HG03159 (cell line): ENCODE measurements around the gene C20orf141.
"Not testable (repeated sequence)": the region's sequence is repeated elsewhere in the genome, so short reads cannot be mapped to it uniquely, and the experiment has no call there.

Experiments used
- ATAC-seq: cut with Tn5 transposase; IDR thresholded peaks from one replicate; pipeline ENCODE4 v1.9.1; 2021; ENCODE audit warnings: mild to moderate bottlenecking, moderate library complexity; ENCODE audit not compliant: unreplicated experiment

Gene C20orf141

GRCh38 chr20:2814587-2815051, at the start of gene C20orf141:
C20orf141 (plus strand) TSS chr20:2814987; CDS start chr20:2815185, 198 bp downstream.
- ATAC-seq: no peak

GRCh38 chr20:2767768-2768631, 46.8 kb upstream of the C20orf141 start:
- no peak for ATAC-seq

GRCh38 chr20:2768632-2769015, 46.2 kb upstream of the C20orf141 start:
- no peak for ATAC-seq

- ATAC-seq: not testable (repeated sequence)
Observed at GRCh38 chr20:2770091-2770490, 44.7 kb upstream of the C20orf141 start.

- no peak for ATAC-seq
Observed at GRCh38 chr20:2771631-2772080, 43.1 kb upstream of the C20orf141 start.

- ATAC-seq: no peak
Observed at GRCh38 chr20:2773812-2774211, 41.0 kb upstream of the C20orf141 start.

GRCh38 chr20:2775139-2775538, 39.6 kb upstream of the C20orf141 start:
- no peak for ATAC-seq

GRCh38 chr20:2778602-2779321, 36.0 kb upstream of the C20orf141 start:
- ATAC-seq: no peak

GRCh38 chr20:2780948-2781347, 33.8 kb upstream of the C20orf141 start:
- ATAC-seq: no peak

GRCh38 chr20:2783908-2784566, 30.8 kb upstream of the C20orf141 start:
- ATAC-seq: no peak

GRCh38 chr20:2793471-2793870, 21.3 kb upstream of the C20orf141 start:
- no peak for ATAC-seq

GRCh38 chr20:2794202-2794748, 20.5 kb upstream of the C20orf141 start:
- no peak for ATAC-seq

GRCh38 chr20:2794866-2795447, 19.8 kb upstream of the C20orf141 start:
- ATAC-seq: no peak

GRCh38 chr20:2795451-2795850, 19.3 kb upstream of the C20orf141 start:
- no peak for ATAC-seq

- ATAC-seq: no peak
Observed at GRCh38 chr20:2796011-2796660, 18.7 kb upstream of the C20orf141 start.

- no peak for ATAC-seq
Observed at GRCh38 chr20:2797136-2797983, 17.4 kb upstream of the C20orf141 start.

GRCh38 chr20:2798095-2798805, 16.5 kb upstream of the C20orf141 start:
- ATAC-seq: no peak

GRCh38 chr20:2798814-2799213, 16.0 kb upstream of the C20orf141 start:
- ATAC-seq: no peak

- no peak for ATAC-seq
Observed at GRCh38 chr20:2799271-2799670, 15.5 kb upstream of the C20orf141 start.
